Stimulated activated CD8-positive, alpha-beta memory T cell treated with anti-CD3 and anti-CD28 coated beads, Interleukin-12 subunit alpha, Interleukin-12 subunit beta, amount 100 ng/mL, for 24 hours (primary cell): ENCODE measurements around the gene COL4A1.

ENCODE experiments used
- DNase-seq: peaks from one replicate; pipeline ENCODE4 v3.0.0-alpha.2; 2020; ENCODE audit errors: extremely low read depth

The COL4A1 gene

GRCh38 chr13:110133425-110134235, 173.3 kb downstream of the COL4A1 start:
- DNase-seq: no peak

GRCh38 chr13:110132225-110132982, 174.6 kb downstream of the COL4A1 start:
- DNase-seq: no peak

- no peak for DNase-seq
These were observed 175.5 kb downstream of the COL4A1 start for GRCh38 chr13:110131424-110131823.

DNA sequence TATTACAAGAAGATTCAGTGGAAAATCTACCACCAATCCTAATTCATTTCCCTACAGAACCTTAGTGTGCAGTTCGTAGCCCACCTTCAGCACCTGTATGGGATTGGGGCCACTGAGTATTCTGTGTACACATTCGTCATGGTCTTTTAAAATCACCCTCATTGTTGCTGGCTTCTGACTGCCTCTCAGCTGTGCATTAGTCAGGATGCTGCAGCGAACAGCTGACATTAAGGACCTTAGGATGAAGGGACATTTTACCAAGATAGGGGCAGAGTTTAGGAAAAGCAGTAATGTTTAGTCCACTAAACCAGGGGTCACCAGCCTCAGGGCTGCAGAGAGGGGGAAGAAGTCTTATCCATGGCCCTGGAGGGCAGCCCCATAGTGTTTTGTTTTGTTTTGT, 176.5 kb downstream of the COL4A1 start:
- DNase-seq: no peak

GRCh38 chr13:110129539-110130186, 177.3 kb downstream of the COL4A1 start:
- no peak for DNase-seq

- no peak for DNase-seq
These were observed 177.9 kb downstream of the COL4A1 start for GRCh38 chr13:110129076-110129475.

DNA sequence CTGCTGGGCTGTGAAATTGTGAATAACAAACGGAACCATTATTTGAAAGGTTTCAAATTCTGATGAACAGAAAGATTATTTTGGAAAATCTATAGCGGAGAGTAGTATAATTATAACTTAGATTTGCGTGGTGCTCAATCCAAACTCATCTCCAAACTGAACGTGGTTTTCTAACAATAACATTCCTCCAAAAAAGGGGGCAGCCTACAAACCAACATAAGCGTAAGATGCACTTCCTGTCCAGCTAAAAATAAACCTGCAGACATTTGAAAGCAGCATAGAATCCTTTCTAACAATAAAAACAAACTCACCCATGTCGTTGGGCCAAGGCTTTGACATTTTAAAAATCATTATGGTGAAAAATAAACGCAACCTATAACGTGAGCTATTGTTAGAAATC, 178.4 kb downstream of the COL4A1 start:
- no peak for DNase-seq

- no peak for DNase-seq
These were observed 178.9 kb downstream of the COL4A1 start for GRCh38 chr13:110127986-110128511.

DNA sequence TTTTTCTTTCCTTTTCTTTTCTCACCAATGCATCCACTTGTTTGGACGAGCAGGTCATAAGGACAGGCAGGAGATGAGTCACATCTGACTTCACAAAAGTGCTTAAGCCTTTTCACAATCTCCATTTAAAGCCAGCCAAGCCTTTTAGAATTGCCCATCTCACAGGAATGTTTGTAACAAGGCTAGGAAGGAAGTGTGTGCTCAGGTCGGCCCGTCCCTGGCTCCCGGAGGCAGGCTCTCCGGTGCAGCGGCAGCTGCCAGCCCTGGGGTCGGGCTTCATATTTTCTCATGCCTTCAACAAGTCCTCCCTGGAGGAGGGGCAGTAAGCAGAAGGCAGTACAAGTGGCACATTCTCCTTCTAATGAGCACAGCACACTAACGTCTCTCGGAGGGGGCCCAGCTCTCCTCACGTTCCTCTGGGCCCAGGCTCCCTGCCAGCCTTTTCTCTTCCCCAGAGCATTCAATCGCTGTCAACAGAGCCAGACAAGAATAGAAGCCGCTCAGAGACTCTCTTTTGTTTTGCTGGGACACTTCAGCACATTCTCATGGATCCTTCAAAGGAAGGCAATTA, 180.5 kb downstream of the COL4A1 start:
- no peak for DNase-seq

GRCh38 chr13:110125613-110126272, 181.2 kb downstream of the COL4A1 start:
- no peak for DNase-seq

DNA sequence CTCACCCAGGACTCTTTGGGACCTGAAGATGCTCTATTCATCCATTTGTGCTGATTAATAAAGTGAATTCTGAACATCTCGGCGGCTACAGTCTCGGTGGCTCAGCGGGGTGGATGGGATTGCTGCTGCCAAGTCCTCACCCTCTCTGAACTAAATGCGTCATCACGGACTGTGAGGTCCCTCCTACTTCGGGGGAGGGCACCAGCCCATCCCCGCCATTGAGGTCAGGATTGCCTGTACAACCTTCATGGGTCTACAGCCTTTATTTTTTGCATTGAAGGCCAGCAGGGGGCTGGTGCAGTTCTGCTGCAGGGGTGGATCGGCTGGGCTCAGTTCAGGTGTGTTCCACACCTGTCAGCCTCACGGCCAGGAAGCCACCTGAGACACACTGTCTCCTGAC, 181.8 kb downstream of the COL4A1 start:
- no peak for DNase-seq

GRCh38 chr13:110124201-110124940, 182.6 kb downstream of the COL4A1 start:
- DNase-seq: no peak

DNA sequence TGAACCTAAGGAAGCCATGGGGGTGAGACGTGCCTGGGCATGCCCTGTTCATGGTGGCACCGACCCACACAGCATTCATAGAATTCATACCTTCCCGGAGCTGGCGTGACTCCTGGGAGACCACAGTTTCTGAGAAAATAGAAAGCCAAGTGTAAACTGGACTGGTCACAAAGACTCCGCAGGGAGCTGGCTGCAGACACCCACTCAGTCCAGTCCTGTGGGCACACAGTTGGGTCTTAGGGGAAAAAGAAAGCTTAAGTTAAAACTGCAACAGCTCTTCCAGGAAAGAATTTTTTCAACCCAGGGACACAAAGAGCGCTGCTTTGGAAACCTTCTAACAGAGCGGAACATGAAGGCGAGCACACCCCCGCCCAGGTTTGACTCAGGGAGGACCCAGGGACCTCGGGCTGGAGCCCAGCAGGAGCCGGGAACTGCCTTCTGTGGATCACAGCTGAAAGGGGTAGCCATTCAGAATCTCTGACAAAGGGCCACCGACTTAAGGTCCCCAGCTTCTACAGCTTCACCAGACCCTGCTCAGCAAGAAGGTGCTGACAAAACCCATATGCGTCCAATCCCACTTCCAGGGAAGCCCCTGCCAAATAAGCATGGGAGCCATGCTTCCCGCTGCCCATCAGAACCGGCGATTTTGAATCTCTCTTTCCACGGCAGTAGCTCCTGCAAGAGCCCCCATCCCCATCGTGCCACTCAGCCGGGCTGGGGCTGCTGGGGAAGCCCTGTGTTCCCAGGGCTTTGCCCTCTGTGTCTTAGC, 183.7 kb downstream of the COL4A1 start:
- no peak for DNase-seq

DNA sequence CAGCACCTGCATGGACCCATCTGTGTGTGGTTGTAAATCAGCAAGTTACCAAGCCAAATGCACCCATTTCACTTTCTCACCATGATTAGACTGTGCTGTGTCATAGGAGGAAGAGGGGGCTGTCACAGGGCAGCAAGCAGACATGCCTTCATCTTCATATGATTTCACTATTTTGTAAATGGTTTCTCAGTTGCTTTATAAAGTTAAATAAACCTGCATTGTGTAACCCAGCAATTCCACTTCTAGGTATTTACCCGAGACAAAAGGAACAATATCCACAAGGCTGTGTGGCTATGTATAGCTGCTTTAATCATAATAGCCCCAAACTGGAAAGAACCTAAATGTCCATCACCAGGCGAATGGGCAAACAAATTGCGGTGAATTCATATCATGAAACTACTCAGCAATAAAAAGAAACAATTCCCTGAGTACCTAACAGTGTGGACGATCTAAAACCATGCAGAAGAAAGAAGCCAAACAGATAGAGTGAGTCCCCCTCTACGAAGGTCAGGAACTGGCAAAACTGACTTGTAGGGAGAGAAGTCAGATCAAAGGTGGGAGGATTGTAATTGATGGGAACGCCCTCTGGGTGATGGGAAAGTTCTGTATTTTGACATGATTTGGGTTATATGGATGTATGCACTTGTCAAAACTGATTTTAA, 185.4 kb downstream of the COL4A1 start:
- no peak for DNase-seq

DNA sequence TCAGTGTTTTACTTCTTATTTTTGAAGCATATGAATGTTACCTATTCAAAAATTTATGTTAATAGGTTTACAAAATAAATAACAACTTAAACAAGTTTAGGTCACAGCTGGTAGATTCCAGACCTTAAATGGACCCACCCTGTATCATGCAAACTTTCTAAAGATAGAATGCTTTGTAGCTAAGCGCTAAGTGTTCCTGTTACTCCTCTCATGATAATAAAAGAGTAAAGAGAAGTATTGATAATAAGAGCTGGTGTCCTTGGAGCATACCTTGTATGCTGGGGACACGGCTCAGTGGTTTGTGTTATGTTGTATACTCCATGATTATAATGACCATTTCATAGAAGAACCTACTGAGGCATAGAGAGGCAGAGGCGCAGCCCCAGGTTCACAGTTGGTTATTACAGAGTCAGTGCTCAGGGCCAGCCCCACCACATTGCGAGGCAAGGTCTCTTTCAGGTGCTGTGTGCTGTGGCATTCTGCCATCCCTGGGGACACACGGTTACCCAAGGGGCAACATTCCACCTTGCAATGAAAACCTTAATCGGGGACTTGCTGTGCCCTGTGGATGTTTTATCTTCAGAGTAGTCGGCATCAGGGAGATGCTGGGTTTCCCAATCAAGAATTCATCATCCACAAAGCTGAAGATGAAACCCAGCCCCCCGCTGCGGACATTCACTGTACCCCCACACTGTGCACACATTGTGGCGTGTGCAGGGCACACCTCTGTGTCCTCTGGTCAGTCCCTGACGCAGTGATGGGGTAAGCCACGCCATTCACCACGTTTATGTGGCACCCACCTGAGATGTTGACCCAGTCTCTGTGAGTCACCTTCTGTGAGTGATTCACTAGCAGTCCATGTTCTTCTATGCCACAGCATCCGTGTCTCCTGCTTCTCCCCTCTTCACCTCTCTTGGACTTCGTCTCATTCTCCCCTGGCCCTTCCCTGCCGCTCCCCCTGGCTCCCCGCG, 186.7 kb downstream of the COL4A1 start:
- no peak for DNase-seq

GRCh38 chr13:110118106-110118505, 188.9 kb downstream of the COL4A1 start:
- no peak for DNase-seq

- no peak for DNase-seq
These were observed 190.9 kb downstream of the COL4A1 start for GRCh38 chr13:110116072-110116487.

DNA sequence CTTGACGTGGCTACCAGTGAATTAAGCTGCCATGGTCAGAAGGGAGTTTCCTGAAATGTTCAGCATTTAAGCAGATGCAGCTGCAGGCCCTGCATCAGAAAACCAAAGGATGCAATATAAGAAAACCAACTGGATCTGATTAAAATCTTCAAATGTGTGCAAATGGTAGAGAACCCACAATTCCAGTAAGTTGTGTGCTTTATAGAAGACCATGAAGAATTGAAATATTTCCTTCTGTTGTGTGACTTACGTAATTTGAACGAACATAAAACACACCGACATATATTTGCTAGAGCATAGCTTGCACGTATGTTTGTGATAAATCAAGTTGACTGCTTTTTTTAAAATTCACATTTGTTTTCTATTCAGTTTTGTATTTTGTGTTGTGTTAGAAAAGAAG, 191.4 kb downstream of the COL4A1 start:
- no peak for DNase-seq
